Testis (tissue), 2 donors: ENCODE results near the gene RNF212.

Experiments used
- POLR2A ChIP-seq: fragments of 450-650 bp; IDR thresholded peaks from one replicate; pipeline ENCODE4 v1.6.1; 2017; ENCODE audit warnings: antibody characterized with exemption, mild to moderate bottlenecking, moderate library complexity
- TF ChIP-seq, protein P1 (sequence below), 3 experiments: fragments of 450-650 bp in 2 of 3; fragments of 200-600 bp in 1 of 3; sonication (generic) in 1 of 3; IDR thresholded peaks; one replicate each; pipeline ENCODE4 v1.5.1; 2016 to 2019; ENCODE audit warnings: antibody characterized with exemption in 3 of 3, mild to moderate bottlenecking in 2 of 3, moderate library complexity in 1 of 3

DNA sequence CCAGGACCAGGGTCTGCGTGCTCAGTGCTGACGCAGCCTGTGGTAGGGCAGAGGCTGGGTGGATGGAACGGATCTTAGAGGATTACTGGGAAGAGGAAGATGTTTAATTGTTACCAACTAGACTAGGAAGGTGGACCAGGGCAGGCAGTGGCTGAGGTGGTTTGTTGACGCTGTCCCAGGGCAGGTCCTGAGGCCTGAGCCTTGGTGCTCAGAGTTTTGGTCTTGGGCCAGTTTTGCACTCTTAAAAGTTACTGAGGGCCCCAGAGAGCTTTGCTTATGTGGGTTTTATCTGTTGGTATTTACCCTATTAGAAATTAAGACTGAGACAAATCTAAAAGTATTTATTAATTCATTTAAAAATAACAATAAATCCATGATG lies 20.4 kb downstream of the RNF212 start:
- TF ChIP-seq POLR2A = no peak
- TF ChIP-seq, protein P1, sequence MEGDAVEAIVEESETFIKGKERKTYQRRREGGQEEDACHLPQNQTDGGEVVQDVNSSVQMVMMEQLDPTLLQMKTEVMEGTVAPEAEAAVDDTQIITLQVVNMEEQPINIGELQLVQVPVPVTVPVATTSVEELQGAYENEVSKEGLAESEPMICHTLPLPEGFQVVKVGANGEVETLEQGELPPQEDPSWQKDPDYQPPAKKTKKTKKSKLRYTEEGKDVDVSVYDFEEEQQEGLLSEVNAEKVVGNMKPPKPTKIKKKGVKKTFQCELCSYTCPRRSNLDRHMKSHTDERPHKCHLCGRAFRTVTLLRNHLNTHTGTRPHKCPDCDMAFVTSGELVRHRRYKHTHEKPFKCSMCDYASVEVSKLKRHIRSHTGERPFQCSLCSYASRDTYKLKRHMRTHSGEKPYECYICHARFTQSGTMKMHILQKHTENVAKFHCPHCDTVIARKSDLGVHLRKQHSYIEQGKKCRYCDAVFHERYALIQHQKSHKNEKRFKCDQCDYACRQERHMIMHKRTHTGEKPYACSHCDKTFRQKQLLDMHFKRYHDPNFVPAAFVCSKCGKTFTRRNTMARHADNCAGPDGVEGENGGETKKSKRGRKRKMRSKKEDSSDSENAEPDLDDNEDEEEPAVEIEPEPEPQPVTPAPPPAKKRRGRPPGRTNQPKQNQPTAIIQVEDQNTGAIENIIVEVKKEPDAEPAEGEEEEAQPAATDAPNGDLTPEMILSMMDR (IDR thresholded peaks at IDR 0.05) = no peak
